A549 (cell line): ENCODE measurements around the gene DOCK10. TPM values are rescaled to one million over a fixed set of nuclear protein-coding genes. Genes with fewer than 3 reads are reported as not detected.

Experiments used
- ATAC-seq, 2 experiments: fragments of 200-7000 bp in 1 of 2; fragments of >200 bp in 1 of 2; cut with Nextera tagmentation in 1 of 2; cut with Tn5 transposase in 1 of 2; 3 replicates each; pipeline versions ENCODE4 v1.8.0 to v1.9.1; 2018 to 2020; ENCODE audit warnings: mild to moderate bottlenecking in 1 of 2, moderate library complexity in 1 of 2
- CTCF ChIA-PET: fragments of 300-600 bp; sonication (Branson Sonifier 250); formaldehyde crosslinking; extraction: SDS; loops from one replicate; lab custom pipeline; 2021; ENCODE audit warnings: antibody characterized with exemption, inconsistent platforms; lab: Yijun Ruan, JAX
- POLR2A ChIA-PET: fragments of 350-600 bp; formaldehyde crosslinking; extraction: SDS; loops from one replicate; lab custom pipeline; 2021; ENCODE audit warnings: antibody characterized with exemption, inconsistent platforms; lab: Yijun Ruan, JAX
- DNase-seq, 2 experiments: peaks; one replicate each; pipeline versions ENCODE4 v3.0.0 to v3.0.0-alpha.2; 2011 to 2016; ENCODE audit warnings: low read depth in 1 of 2, low spot score in 1 of 2
- FAIRE-seq: peaks from 2 replicates; lab custom pipeline; 2011; peaks lifted over from hg19 to GRCh38; lab: Jason Lieb, UNC
- H3K27ac ChIP-seq, 2 experiments: fragments of >200 bp; sonication (Bioruptor Twin); formaldehyde crosslinking; 3 replicates each; pipeline ENCODE4 v1.5.1; 2016 to 2017
- H3K4me1 ChIP-seq: fragments of >200 bp; sonication (Bioruptor Twin); formaldehyde crosslinking; 3 replicates; pipeline ENCODE4 v1.6.1; 2016
- H3K4me2 ChIP-seq: fragments of >200 bp; sonication (Bioruptor Twin); formaldehyde crosslinking; 3 replicates; pipeline ENCODE4 v1.6.1; 2016
- H3K4me3 ChIP-seq: fragments of >200 bp; sonication (Bioruptor Twin); formaldehyde crosslinking; 3 replicates; pipeline ENCODE4 v1.5.1; 2016
- H3K9me3 ChIP-seq: fragments of >200 bp; sonication (Bioruptor Twin); formaldehyde crosslinking; 3 replicates; pipeline ENCODE4 v1.6.1; 2016
- BHLHE40 ChIP-seq: IDR thresholded peaks from 2 replicates; pipeline ENCODE4 v1.6.1; 2012; ENCODE audit warnings: low read depth, low read length, inconsistent platforms
- CEBPB ChIP-seq, 2 experiments: fragments of >200 bp in 1 of 2; sonication (Bioruptor Twin) in 1 of 2; formaldehyde crosslinking in 1 of 2; IDR thresholded peaks; 2 replicates each; pipeline ENCODE4 v1.6.1; 2012 to 2016
- CHD2 ChIP-seq: fragments of 150-350 bp; IDR thresholded peaks from 2 replicates; pipeline ENCODE4 v1.6.1; 2014; ENCODE audit warnings: low read length; ENCODE audit not compliant: partially characterized antibody
- CTCF ChIP-seq: fragments of >200 bp; sonication (Bioruptor Twin); formaldehyde crosslinking; IDR thresholded peaks from 3 replicates; pipeline ENCODE4 v1.5.1; 2016
- EHF ChIP-seq: fragments of 250-450 bp; sonication (Bioruptor Pico); IDR thresholded peaks from 2 replicates; pipeline ENCODE4 v1.5.0; 2020; ENCODE audit warnings: mild to moderate bottlenecking
- EHMT2 ChIP-seq: fragments of 200-600 bp; sonication (generic); IDR thresholded peaks from 2 replicates; pipeline ENCODE4 v1.6.1; 2016; ENCODE audit warnings: antibody characterized with exemption, low read depth, mild to moderate bottlenecking, moderate library complexity
- EP300 ChIP-seq, 2 experiments: fragments of >200 bp; sonication (Bioruptor Twin); formaldehyde crosslinking; IDR thresholded peaks; 2 replicates in 1 of 2; 3 replicates in 1 of 2; pipeline ENCODE4 v1.6.1; 2016 to 2017
- GATA3 ChIP-seq: IDR thresholded peaks from 2 replicates; pipeline ENCODE4 v1.6.1; 2012; ENCODE audit warnings: borderline replicate concordance
- HMGXB4 ChIP-seq: fragments of 250-450 bp; sonication (Bioruptor Pico); IDR thresholded peaks from 2 replicates; pipeline ENCODE4 v1.5.0; 2021; ENCODE audit warnings: mild to moderate bottlenecking, moderate library complexity, borderline replicate concordance
- HOXA7 ChIP-seq: fragments of 250-450 bp; sonication (Bioruptor Pico); IDR thresholded peaks from 2 replicates; pipeline ENCODE4 v1.5.0; 2020; ENCODE audit warnings: mild to moderate bottlenecking, moderate library complexity
- KDM1A ChIP-seq: fragments of 200-600 bp; sonication (generic); IDR thresholded peaks from 2 replicates; pipeline ENCODE4 v1.6.1; 2016; ENCODE audit warnings: low read depth, mild to moderate bottlenecking
- MYC ChIP-seq: IDR thresholded peaks from 2 replicates; pipeline ENCODE4 v1.6.1; 2012; ENCODE audit warnings: mild to moderate bottlenecking, inconsistent platforms, low read length, improper control_type of control experiment, borderline replicate concordance
- NPAS2 ChIP-seq: fragments of 250-450 bp; sonication (Bioruptor Pico); IDR thresholded peaks from 2 replicates; pipeline ENCODE4 v1.8.0; 2022; ENCODE audit warnings: mild to moderate bottlenecking, moderate library complexity, borderline replicate concordance
- PBX3 ChIP-seq: IDR thresholded peaks from 2 replicates; pipeline ENCODE4 v1.6.1; 2012
- POLR2AphosphoS2 ChIP-seq: conservative IDR thresholded peaks from 2 replicates; pipeline ENCODE4 v1.6.1; 2012; ENCODE audit warnings: low read length, improper control_type of control experiment, inconsistent platforms
- RAD21 ChIP-seq, 2 experiments: fragments of >200 bp in 1 of 2; sonication (Bioruptor Twin) in 1 of 2; formaldehyde crosslinking in 1 of 2; IDR thresholded peaks in 1 of 2; conservative IDR thresholded peaks in 1 of 2; 2 replicates in 1 of 2; 3 replicates in 1 of 2; pipeline ENCODE4 v1.6.1; 2012 to 2018; ENCODE audit warnings: inconsistent platforms in 1 of 2
- USF2 ChIP-seq: fragments of 450-650 bp; IDR thresholded peaks from 2 replicates; pipeline ENCODE4 v1.6.1; 2014; ENCODE audit warnings: antibody characterized with exemption
- ZNF302 ChIP-seq: fragments of 250-450 bp; sonication (Bioruptor Pico); IDR thresholded peaks from 2 replicates; pipeline ENCODE4 v1.9.0; 2021; ENCODE audit warnings: inconsistent platforms, mild to moderate bottlenecking, moderate library complexity
- ZSCAN20 ChIP-seq: fragments of 250-450 bp; sonication (Bioruptor Pico); IDR thresholded peaks from 2 replicates; pipeline ENCODE4 v1.8.0; 2022; ENCODE audit warnings: mild to moderate bottlenecking, moderate library complexity
- WGBS: methylation state at CpG from one replicate; pipeline ENCODE4 v1.1.6; 2017; ENCODE audit errors: missing lambda C conversion rate; 5-methylcytosine and 5-hydroxymethylcytosine counted together
- polyA plus RNA-seq, 4 experiments: library from polyadenylated mRNA; depleted of rRNA in 3 of 4; stranded (reverse); fragments of >200 nt; fragmentation: RNase III in 1 of 4; extraction: RNeasy Plus Mini Kit Qiagen cat#74134 plus additional on column Dnase treatment in 1 of 4; gene quantifications; 2 replicates in 3 of 4; 3 replicates in 1 of 4; pipeline ENCODE4 v1.2.3, GENCODE V29; 2011 to 2017

DOCK10 gene
- polyA plus RNA-seq, 2 of the 4 experiments (the other 2 are of a cell fraction) = 43.0 to 45.3 TPM

DNA sequence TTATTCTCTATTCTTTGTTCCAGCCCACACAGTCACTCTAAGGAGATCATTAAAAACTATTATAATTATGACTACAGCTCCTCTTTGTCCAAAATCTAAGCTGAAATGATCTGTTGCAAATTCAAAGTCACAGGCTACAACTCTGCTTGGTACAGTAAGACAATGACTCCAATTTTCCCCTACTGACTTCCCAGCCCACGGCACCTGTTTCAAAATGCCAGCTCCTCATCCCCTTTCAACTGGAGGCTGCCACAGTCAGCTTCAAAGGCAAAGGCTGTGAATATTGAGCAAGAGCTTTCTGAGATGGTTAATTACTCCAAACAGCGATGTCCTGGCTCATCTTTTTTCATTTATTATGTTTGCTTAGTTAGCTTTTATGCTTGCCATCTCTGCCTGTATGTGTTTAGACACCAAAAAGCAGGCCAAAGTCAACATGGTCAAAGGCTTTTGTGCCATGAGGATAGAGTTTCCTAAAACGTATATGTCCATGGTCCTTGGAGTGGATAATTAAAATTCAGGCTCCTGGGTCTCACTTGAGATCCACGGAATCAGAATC, 141.1 kb downstream of the DOCK10 start:
- ChIA-PET CTCF (no interaction called here), POLR2A (no interaction called here)
- TF ChIP-seq CEBPB (IDR thresholded peaks at IDR 0.05) (no peak), RAD21 (conservative IDR thresholded peaks at IDR 0.05 in 1 of 2, IDR thresholded peaks at IDR 0.05 in 1 of 2) (no peak), HMGXB4 (CRISPR knock-in tag) (no peak), MYC (no peak), USF2 (no peak), CTCF (no peak), CHD2 (no peak), GATA3 (no peak), POLR2AphosphoS2 (no peak), NPAS2 (CRISPR knock-in tag) (no peak), ZSCAN20 (CRISPR knock-in tag) (no peak), EP300 (IDR thresholded peaks at IDR 0.05) (no peak), EHF (CRISPR knock-in tag) (no peak), ZNF302 (CRISPR knock-in tag) (no peak), BHLHE40 (no peak), EHMT2 (no peak)
- FAIRE-seq = no peak
- no peak for DNase-seq
- ATAC-seq = no peak
- Histone ChIP-seq H3K4me3 (no peak overlapping the region), H3K4me1 (peaks cover 16% of the 10 kb centered on the region), H3K4me2 (no peak overlapping the region), H3K9me3 (no peaks in the 10 kb centered on the region), H3K27ac (no peak overlapping the region)
- WGBS = 70% methylated on average over 4 of the region's 4 CpGs

DNA sequence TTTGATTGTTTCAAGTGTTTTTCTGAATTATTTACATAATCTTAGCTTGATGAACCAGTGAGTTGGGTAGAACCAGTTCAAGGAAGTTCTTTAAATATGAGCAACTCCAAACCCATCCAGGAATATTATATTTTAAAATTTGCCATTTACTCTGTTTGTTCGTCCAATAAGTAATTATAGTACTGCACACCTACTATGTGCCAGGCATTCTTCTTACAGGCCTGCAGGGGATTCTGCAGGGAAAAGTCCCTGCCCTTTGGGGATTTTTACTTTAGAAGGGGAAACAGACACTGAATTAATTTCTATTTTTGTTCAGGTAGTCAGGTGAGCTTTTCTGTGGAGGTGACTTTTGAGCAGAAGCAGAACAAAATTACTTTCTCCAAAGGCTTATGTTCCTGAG, 146.9 kb downstream of the DOCK10 start:
- FAIRE-seq (no peak), DNase-seq (no peak), ATAC-seq (no peak)
- Histone ChIP-seq H3K9me3 (no peaks in the 10 kb centered on the region), H3K4me1 (0 out of 3 replicates have a peak, but pooled peaks cover 3% of the 10 kb centered on the region), H3K27ac (no peak overlapping the region), H3K4me2 (no peak overlapping the region), H3K4me3 (no peak overlapping the region)
- WGBS = 76% methylated on average over 1 of the region's 1 CpG
- TF ChIP-seq KDM1A (no peak), CEBPB (IDR thresholded peaks at IDR 0.05) (no peak), PBX3 (no peak), HOXA7 (no peak), ZSCAN20 (CRISPR knock-in tag) (no peak), HMGXB4 (CRISPR knock-in tag) (no peak)
- POLR2A ChIA-PET = no interaction called here
- CTCF ChIA-PET = interaction anchor here (0.7 kb wide), 1 partner anchor 21 kb away, joined by 3 read pairs; no protein-coding TSS in a partner anchor
